Aorta (tissue), 5 donors: ENCODE measurements around the gene SLC18A2. TPM values are rescaled to one million over a fixed set of nuclear protein-coding genes. Genes with fewer than 3 reads are reported as not detected.
"Not testable (repeated sequence)": the region's sequence is repeated elsewhere in the genome, so short reads cannot be mapped to it uniquely, and the experiment has no call there.

Experiments
- ATAC-seq: fragments of 200-7000 bp; cut with Tn5 transposase; one replicate; pipeline ENCODE4 v1.9.1; 2022; ENCODE audit warnings: moderate library complexity; ENCODE audit not compliant: low FRiP score
- DNase-seq, 2 donors: peaks; one replicate each; pipeline ENCODE4 v3.0.0-alpha.2; 2020
- H3K27ac ChIP-seq, 2 donors: one replicate each; pipeline ENCODE4 v1.5.1; 2013; ENCODE audit warnings: low read length in 2 of 2, mild to moderate bottlenecking in 2 of 2, moderate library complexity in 2 of 2, control low read depth in 1 of 2, inconsistent platforms in 1 of 2, low read depth in 1 of 2
- H3K27me3 ChIP-seq, 2 donors: one replicate each; pipeline ENCODE4 v1.6.1; 2013; ENCODE audit warnings: control low read depth in 1 of 2, low read length in 1 of 2, mild to moderate bottlenecking in 1 of 2, moderate library complexity in 1 of 2; ENCODE audit not compliant: insufficient read depth in 2 of 2, control insufficient read depth in 1 of 2
- H3K36me3 ChIP-seq, 2 donors: one replicate each; pipeline ENCODE4 v1.6.1; 2013; ENCODE audit warnings: control low read depth in 1 of 2, low read length in 1 of 2, mild to moderate bottlenecking in 1 of 2; ENCODE audit not compliant: insufficient read depth in 2 of 2, control insufficient read depth in 1 of 2
- H3K4me1 ChIP-seq, 2 donors: one replicate each; pipeline ENCODE4 v1.6.1; 2013; ENCODE audit warnings: low read length in 2 of 2, control low read depth in 1 of 2, mild to moderate bottlenecking in 1 of 2, moderate library complexity in 1 of 2; ENCODE audit not compliant: insufficient read depth in 2 of 2, control insufficient read depth in 1 of 2
- H3K4me3 ChIP-seq, 2 donors: one replicate each; pipeline ENCODE4 v1.5.1; 2013; ENCODE audit warnings: low read length in 2 of 2, control low read depth in 1 of 2, mild to moderate bottlenecking in 1 of 2
- H3K9me3 ChIP-seq: one replicate; pipeline ENCODE4 v1.6.1; 2013; ENCODE audit warnings: mild to moderate bottlenecking, low read length; ENCODE audit not compliant: control insufficient read depth
- WGBS, 2 donors: extraction: QIAGEN DNeasy Blood & Tissue Kit; methylation state at CpG; one replicate each; pipeline ENCODE4 v1.1.7; 2013; 5-methylcytosine and 5-hydroxymethylcytosine counted together
- intact Hi-C, 2 donors: fragments of 100-400 bp; cut with DNase I; formaldehyde crosslinking; loops; one replicate each; pipeline versions ENCODE4 v1.14.2 to v1.15.0; 2022
- polyA plus RNA-seq, 2 donors: library from polyadenylated mRNA; stranded (reverse); fragments of 200-250 nt; gene quantifications; one replicate each; pipeline ENCODE4 v1.2.3, GENCODE V29; 2013
- total RNA-seq, 2 donors: library from RNA; stranded (reverse); fragmentation: NEBNext Ultra II Directional; extraction: Animal tissue kit (Norgen Biotek cat#: 25700); gene quantifications; one replicate each; pipeline ENCODE4 v1.2.1, GENCODE V29; 2021
- donor health status: healthy with polysubstance abuse.
- donor health status: Bipolar disorder and iron deficiency.
- donor health status: DM: no; HTN: no; CAD: no.
- donor health status: DM: no; HTN: no; CAD: no.
- donor health status: DM: yes; HTN: yes; CAD: no.

SLC18A2 gene
- total and polyA plus RNA-seq, 4 donors: 0.08 to 2.8 (median 0.32) TPM

DNA sequence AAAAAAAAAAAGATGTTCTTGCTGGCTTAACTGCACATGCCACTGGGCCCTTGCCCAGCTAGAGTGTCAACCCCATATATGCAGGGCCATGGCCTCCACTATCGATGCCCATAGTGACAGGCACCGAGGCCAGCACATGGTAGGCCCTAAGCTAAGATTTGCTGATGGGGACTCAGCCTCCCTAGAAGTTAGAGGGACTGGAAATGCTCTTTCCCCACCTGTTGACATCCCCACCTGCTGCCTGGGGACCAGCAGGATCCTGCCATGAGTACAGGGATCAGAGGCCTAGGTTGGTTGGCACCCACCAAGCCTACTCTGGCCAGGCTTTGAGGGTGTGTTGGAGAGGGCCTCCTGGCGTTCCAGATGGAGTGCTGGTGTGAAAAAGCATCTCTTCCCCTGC, 16.0 kb upstream of the SLC18A2 start:
- Histone ChIP-seq H3K4me3 (no peak overlapping the region), H3K36me3 (no peaks in the 10 kb centered on the region), H3K27me3 (no peaks in the 10 kb centered on the region), H3K27ac (no peak overlapping the region), H3K9me3 (no peaks in the 10 kb centered on the region), H3K4me1 (no peaks in the 10 kb centered on the region)
- 79 to 81% methylated on average over 3 of the region's 3 CpGs for WGBS, 2 donors
- intact Hi-C loops: no loop called here
- no peak for ATAC-seq
- DNase-seq: peak in 1 of 2 donors; percentile 31

DNA sequence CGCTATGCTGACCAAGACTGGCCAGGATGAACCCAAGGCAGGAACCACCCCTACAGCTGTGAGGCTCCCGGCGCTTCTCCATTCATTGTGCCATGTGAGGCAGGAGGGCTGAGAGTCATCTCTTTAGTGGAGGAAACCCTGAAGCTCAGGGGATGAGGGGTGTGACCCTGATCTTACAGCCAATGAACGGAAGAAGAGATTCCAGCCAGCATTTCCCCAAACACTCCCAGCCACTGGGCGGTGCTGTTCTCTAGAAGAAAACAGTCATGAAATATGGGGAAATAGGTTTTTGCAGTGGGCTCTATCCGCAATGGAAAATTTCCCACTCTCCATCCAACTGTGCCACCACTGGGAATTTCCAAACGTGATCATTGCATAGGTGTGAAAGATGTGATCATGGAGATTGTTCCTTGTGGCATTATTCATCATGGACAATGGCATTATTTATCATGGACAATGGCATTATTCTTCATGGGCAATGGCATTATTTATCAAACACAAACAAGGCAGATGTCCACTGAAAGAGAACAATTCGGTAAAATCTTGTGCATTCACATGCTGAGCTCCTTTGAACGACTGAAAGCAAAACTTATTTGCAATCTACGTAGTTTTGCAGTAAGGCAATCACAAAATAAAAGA, 14.0 kb upstream of the SLC18A2 start:
- Histone ChIP-seq H3K36me3 (no peaks in the 10 kb centered on the region), H3K27ac (no peak overlapping the region), H3K4me3 (no peak overlapping the region), H3K4me1 (no peaks in the 10 kb centered on the region), H3K27me3 (no peaks in the 10 kb centered on the region), H3K9me3 (no peaks in the 10 kb centered on the region)
- DNase-seq (peak in 1 of 2 donors; percentile 30), ATAC-seq (no peak)
- 33 to 38% methylated on average over 10 of the region's 10 CpGs for WGBS, 2 donors
- intact Hi-C loops: no loop called here

DNA sequence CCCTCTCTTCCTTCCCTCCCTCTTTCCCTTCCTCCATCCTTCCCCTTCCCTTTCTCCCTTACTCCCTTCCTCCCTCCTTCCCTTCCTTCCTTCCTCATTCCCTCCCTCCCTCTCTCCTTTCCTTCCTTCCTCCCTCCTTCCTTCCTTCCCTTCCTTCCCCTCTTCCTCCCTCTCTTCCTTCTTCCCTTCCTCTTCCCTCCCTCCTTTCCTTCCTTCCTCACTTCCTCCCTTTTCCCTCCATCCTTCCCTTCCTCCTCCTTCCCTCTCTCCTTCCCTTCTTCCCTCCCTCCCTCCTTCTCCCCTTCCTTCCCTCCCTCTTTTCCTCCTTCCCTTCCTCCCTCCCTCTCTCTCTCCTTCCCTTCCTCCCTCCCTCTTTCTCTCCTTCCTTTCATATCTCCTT, 12.7 kb upstream of the SLC18A2 start:
- no peak for ATAC-seq
- H3K27ac ChIP-seq: no peak overlapping the region
- H3K27me3 ChIP-seq: no peaks in the 10 kb centered on the region
- no peaks in the 10 kb centered on the region for H3K9me3 ChIP-seq
- no peaks in the 10 kb centered on the region for H3K4me1 ChIP-seq
- DNase-seq: no peak
- H3K36me3 ChIP-seq: no peaks in the 10 kb centered on the region
- H3K4me3 ChIP-seq: no peak overlapping the region
- intact Hi-C loops: no loop called here

DNA sequence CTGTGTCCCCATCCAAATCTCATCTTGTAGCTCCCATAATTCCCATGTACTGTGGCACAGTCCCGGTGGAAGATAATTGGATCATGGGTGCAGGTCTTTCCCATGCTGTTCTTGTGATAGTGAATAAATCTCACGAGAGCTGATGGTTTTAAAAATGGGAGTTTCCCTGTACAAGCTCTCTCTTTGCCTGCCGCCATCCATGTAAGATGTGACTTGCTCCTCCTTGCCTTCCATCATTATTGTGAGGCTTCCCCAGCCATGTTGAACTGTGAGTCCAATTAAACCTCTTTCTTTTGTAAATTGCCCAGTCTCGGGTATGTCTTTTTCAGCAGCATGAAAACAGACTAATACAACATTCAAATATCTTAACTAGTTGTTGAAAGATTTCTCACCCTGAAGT, 10.8 kb upstream of the SLC18A2 start:
- H3K4me3 ChIP-seq, H3K9me3 ChIP-seq, H3K4me1 ChIP-seq, intact Hi-C loops, DNase-seq, ATAC-seq, H3K27ac ChIP-seq, H3K27me3 ChIP-seq, H3K36me3 ChIP-seq: not testable (repeated sequence)
- 83 to 87% methylated on average over 4 of the region's 4 CpGs for WGBS, 2 donors

DNA sequence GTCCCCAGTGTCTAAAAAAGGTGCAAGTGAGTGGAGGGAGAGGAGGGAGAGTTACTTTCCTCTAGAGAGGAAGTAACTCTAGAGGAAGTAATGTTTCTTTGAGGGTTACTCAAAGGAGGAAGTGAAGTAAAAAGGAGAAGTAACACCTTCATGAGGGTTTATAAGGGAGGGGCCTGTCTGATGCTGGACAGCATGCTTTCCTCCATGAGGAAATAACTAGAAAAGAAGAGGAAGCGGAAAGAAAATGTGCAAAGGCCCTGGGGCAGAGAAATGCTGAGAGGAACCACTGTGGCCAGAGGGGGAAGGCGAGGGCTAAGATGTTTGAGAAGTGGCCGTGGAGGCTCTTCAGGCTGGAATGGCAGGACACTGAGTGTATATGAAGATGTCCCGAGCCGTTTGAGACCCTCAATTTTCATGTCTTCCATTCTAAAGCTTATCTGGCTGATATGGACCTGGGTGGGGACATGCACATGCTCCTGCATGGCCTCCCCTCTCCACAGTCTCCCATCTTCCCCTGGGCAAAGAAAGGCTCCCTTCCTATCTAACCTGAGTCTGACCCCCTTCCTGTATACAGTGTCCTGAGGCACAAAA, 3.4 kb upstream of the SLC18A2 start:
- ATAC-seq (no peak), DNase-seq (peak in 1 of 2 donors; percentile 23)
- WGBS, 2 donors: 83 to 84% methylated on average over 5 of the region's 5 CpGs
- no peaks in the 10 kb centered on the region for H3K36me3 ChIP-seq
- H3K4me3 ChIP-seq: no peak overlapping the region
- no peak overlapping the region for H3K27ac ChIP-seq
- no peaks in the 10 kb centered on the region for H3K9me3 ChIP-seq
- no peaks in the 10 kb centered on the region for H3K27me3 ChIP-seq
- intact Hi-C loops: no loop called here
- no peaks in the 10 kb centered on the region for H3K4me1 ChIP-seq

DNA sequence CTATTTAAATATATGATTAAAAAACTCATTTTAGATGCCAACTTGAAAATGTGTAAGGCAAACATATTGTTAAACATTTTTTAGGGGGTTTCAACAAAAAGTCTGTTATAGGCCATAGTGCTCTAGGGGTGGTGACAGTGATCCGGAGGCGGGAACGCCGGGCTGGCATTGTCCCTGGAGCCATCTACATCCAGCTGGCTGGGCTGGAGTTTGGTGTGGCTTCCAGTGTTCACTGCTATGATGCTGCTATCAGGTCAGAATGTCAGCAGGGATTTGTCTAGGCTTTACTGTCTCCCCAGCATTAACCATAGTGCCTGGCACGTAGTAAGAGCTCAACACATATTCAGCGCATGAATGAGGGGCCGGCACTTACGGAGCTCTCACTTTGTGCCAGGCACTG, 1.9 kb upstream of the SLC18A2 start:
- H3K4me3 ChIP-seq: no peak overlapping the region
- DNase-seq (peak in 1 of 2 donors; percentile 64), ATAC-seq (no peak)
- H3K36me3 ChIP-seq: no peaks in the 10 kb centered on the region
- no peak overlapping the region for H3K27ac ChIP-seq
- no peaks in the 10 kb centered on the region for H3K9me3 ChIP-seq
- H3K27me3 ChIP-seq: peaks cover 0 to 3% of the 10 kb centered on the region in 2 donors
- 79 to 80% methylated on average over 8 of the region's 8 CpGs for WGBS, 2 donors
- intact Hi-C loops: no loop called here
- no peaks in the 10 kb centered on the region for H3K4me1 ChIP-seq

DNA sequence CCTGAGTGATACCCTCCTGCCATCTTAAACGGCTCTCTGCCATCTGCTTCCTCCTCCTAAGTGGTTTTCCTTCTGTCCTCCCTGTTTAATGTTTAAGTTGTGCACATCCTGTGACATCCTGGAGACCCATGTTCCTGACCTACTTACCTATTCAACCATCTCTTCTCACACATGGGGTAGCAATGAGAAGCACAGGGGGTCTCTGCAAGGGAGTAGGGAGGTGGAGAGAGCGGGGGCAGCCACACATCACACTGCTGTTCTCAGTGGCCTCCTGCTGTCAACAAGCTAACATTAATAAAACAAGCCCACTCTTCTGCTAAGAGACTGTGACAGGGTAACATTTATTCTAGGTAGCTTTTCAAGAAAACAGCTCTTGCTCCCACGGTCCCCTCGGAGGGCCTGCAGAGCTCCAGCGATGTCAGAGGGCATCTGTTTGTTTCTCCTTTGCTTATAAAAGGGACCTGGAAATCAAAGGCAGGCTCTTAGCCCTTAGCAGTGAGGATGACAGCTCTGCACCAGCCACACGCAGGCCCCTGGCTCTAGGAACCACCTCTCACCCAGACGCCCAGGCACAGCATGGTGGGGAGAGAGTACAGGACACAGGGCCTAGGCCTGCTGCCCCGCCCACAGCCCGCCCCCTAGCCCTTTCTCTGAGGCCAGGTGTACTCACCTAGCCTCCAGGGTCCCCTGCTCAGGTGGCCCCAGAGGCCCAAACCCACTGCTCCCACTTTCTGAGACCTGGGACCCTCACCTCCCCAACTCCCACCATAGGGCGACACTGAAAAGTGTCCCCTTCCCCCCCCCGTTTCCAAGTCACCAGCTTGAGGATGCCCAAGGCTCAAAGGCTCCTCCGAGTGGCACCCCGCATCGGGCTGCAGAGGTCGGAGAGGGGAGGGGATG, 943 bp upstream of the SLC18A2 start:
- ATAC-seq (no peak), DNase-seq (peak in 1 of 2 donors; percentile 12)
- WGBS, 2 donors: 34 to 36% methylated on average over 11 to 15 of the region's 15 CpGs
- Histone ChIP-seq H3K4me3 (no peak overlapping the region), H3K4me1 (no peaks in the 10 kb centered on the region), H3K36me3 (no peaks in the 10 kb centered on the region), H3K27me3 (peaks cover 0 to 3% of the 10 kb centered on the region in 2 donors), H3K9me3 (no peaks in the 10 kb centered on the region), H3K27ac (no peak overlapping the region)
- intact Hi-C loops: no loop called here

DNA sequence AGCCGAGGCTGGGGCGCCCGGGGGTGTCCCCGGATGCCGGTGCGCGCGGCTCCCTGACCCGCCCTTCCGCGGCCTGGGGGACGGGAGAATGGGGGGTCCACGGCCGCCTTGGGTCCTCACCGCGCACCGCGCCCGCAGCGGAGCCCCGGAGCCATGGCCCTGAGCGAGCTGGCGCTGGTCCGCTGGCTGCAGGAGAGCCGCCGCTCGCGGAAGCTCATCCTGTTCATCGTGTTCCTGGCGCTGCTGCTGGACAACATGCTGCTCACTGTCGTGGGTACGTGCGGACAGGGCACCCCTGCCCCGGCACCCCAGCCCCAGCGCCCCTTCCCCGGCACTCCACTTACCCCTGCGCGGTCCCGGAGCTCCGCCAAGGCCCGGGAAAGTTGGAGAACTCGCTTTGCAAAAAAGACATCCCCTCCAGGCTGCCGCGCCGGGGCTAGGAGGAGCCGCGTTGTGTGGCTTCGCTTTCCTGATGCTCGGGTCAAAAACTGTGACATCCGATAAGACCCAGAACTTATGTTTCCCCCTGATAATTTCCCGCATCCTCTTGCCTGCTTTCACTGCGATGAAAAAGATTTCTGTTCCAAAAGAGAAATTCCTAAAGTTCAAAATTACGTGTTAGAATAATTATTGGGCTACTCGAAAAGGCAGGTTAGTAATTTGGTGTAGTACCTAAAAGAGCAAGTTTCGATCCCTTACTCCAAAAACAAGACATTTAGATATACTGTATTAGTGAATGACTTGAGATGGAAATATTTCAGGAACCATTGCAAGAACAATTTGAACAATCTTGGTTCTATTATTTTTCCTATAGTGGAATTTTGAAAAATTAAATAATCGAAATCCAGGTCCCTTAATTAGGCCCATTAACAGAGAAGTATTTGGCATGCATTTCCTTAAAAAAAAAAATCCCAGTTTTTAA, 888 bp downstream of the SLC18A2 start:
- ATAC-seq: peak; percentile 9
- Histone ChIP-seq H3K27ac (no peak overlapping the region), H3K27me3 (peaks cover 0 to 3% of the 10 kb centered on the region in 2 donors)

More for the DNA sequence above, 888 bp downstream of the SLC18A2 start:
- no peaks in the 10 kb centered on the region for H3K36me3 ChIP-seq
- DNase-seq: peak in 1 of 2 donors; percentile 67
- H3K4me1 ChIP-seq: no peaks in the 10 kb centered on the region
- WGBS, 2 donors: 6% methylated on average over 51 to 56 of the region's 56 CpGs
- intact Hi-C loops: no loop called here
- no peaks in the 10 kb centered on the region for H3K9me3 ChIP-seq
- no peak overlapping the region for H3K4me3 ChIP-seq
